Smooth muscle cell (in vitro differentiated cells): ENCODE measurements around the gene DSC3. TPM values are rescaled to one million over a fixed set of nuclear protein-coding genes. Genes with fewer than 3 reads are reported as not detected.

Source experiments
- DNase-seq: peaks from one replicate; lab custom pipeline; 2025; ENCODE audit not compliant: unreplicated experiment; lab: John Stamatoyannopoulos, UW
- H2AFZ ChIP-seq: fragments of 200-600 bp; sonication (generic); 2 replicates; pipeline ENCODE4 v1.6.0; 2016; ENCODE audit warnings: antibody characterized with exemption, low read depth, mild to moderate bottlenecking
- H3F3A ChIP-seq: fragments of 200-600 bp; sonication (generic); 2 replicates; pipeline ENCODE4 v1.6.0; 2017; ENCODE audit warnings: antibody characterized with exemption, low read depth
- H3K27ac ChIP-seq: fragments of 200-600 bp; sonication (generic); 2 replicates; pipeline ENCODE4 v1.5.1; 2016; ENCODE audit warnings: low read depth, mild to moderate bottlenecking
- H3K27me3 ChIP-seq: fragments of 200-600 bp; sonication (generic); 2 replicates; pipeline ENCODE4 v1.6.1; 2016; ENCODE audit warnings: low read depth, mild to moderate bottlenecking
- H3K36me3 ChIP-seq: fragments of 200-600 bp; sonication (generic); 2 replicates; pipeline ENCODE4 v1.5.1; 2016; ENCODE audit warnings: low read depth
- H3K4me1 ChIP-seq: fragments of 200-600 bp; sonication (generic); 2 replicates; pipeline ENCODE4 v1.5.1; 2016; ENCODE audit warnings: low read depth
- H3K4me2 ChIP-seq: fragments of 200-600 bp; sonication (generic); 2 replicates; pipeline ENCODE4 v1.6.0; 2016; ENCODE audit warnings: mild to moderate bottlenecking
- H3K4me3 ChIP-seq: fragments of 200-600 bp; sonication (generic); 2 replicates; pipeline ENCODE4 v1.5.1; 2016; ENCODE audit warnings: mild to moderate bottlenecking
- H3K79me2 ChIP-seq: fragments of 200-600 bp; sonication (generic); 2 replicates; pipeline ENCODE4 v1.6.0; 2016; ENCODE audit warnings: low read depth, mild to moderate bottlenecking
- H3K9ac ChIP-seq: fragments of 200-600 bp; sonication (generic); 2 replicates; pipeline ENCODE4 v1.6.0; 2016; ENCODE audit warnings: low read depth
- H3K9me3 ChIP-seq: fragments of 200-600 bp; sonication (generic); replicated peaks from 2 replicates; pipeline ENCODE4 v1.5.1; 2016; ENCODE audit warnings: low read depth
- H4K20me1 ChIP-seq: fragments of 200-600 bp; sonication (generic); 2 replicates; pipeline ENCODE4 v1.6.0; 2016; ENCODE audit warnings: low read depth
- CTCF ChIP-seq: fragments of 200-600 bp; sonication (generic); IDR thresholded peaks from 2 replicates; pipeline ENCODE4 v1.5.1; 2017; ENCODE audit warnings: borderline replicate concordance, mild to moderate bottlenecking, antibody characterized with exemption; ENCODE audit not compliant: insufficient read depth, poor library complexity, severe bottlenecking
- WGBS: methylation state at CpG from one replicate; pipeline ENCODE4 v1.1.7; 2016; ENCODE audit warnings: low lambda C conversion rate; 5-methylcytosine and 5-hydroxymethylcytosine counted together
- polyA plus RNA-seq: library from polyadenylated mRNA; unstranded; fragments of >200 nt; fragmentation: Nextera tagmentation; extraction: Ambion mirVana; gene quantifications from 2 replicates; pipeline ENCODE4 v1.2.1, GENCODE V29; 2016
- total RNA-seq: library from RNA; depleted of rRNA; stranded (reverse); fragments of >200 nt; gene quantifications from 2 replicates; pipeline ENCODE4 v1.2.3, GENCODE V29; 2014

The DSC3 gene
- total and polyA plus RNA-seq, 2 experiments from 2014 or later = 3.3 to 43.7 TPM

- H3K4me1 ChIP-seq = no peaks in the 10 kb centered on the region
- H3K27ac ChIP-seq = peak overlapping the region; percentile 67
- H3K4me2 ChIP-seq = no peak overlapping the region
- H2AFZ ChIP-seq = no peak overlapping the region
- TF ChIP-seq CTCF = no peak
- no peak for DNase-seq
- no peaks in the 10 kb centered on the region for H3F3A ChIP-seq
- H3K9ac ChIP-seq = no peak overlapping the region
- no peaks in the 10 kb centered on the region for H3K27me3 ChIP-seq
- WGBS = 79% methylated on average over 6 of the region's 6 CpGs
- H3K79me2 ChIP-seq = no peaks in the 10 kb centered on the region
- H3K36me3 ChIP-seq = no peaks in the 10 kb centered on the region
- H4K20me1 ChIP-seq = no peaks in the 10 kb centered on the region
- no peaks in the 10 kb centered on the region for H3K9me3 ChIP-seq
- no peak overlapping the region for H3K4me3 ChIP-seq
These were observed 22.7 kb upstream of the DSC3 start for GRCh38 chr18:31065036-31065773.

- no peak overlapping the region for H2AFZ ChIP-seq
These were observed 21.6 kb upstream of the DSC3 start for GRCh38 chr18:31064130-31064529.

GRCh38 chr18:31061945-31062344, 19.4 kb upstream of the DSC3 start:
- DNase-seq = no peak
- H3K9ac ChIP-seq = no peak overlapping the region
- peak overlapping the region; percentile 13 for H3K27ac ChIP-seq
- H3K4me1 ChIP-seq = no peaks in the 10 kb centered on the region
- H3K79me2 ChIP-seq = no peaks in the 10 kb centered on the region
- no peaks in the 10 kb centered on the region for H3K36me3 ChIP-seq
- no peak overlapping the region for H2AFZ ChIP-seq
- TF ChIP-seq CTCF = no peak
- WGBS = 44% methylated on average over 4 of the region's 4 CpGs
- H3F3A ChIP-seq = no peaks in the 10 kb centered on the region
- H3K27me3 ChIP-seq = no peaks in the 10 kb centered on the region
- no peaks in the 10 kb centered on the region for H3K9me3 ChIP-seq
- H3K4me2 ChIP-seq = no peak overlapping the region
- H4K20me1 ChIP-seq = no peaks in the 10 kb centered on the region
- H3K4me3 ChIP-seq = no peak overlapping the region

More at GRCh38 chr18:31064130-31064529, 21.6 kb upstream of the DSC3 start:
- no peak for DNase-seq
- H3K9ac ChIP-seq = no peak overlapping the region
- H3K27me3 ChIP-seq = no peaks in the 10 kb centered on the region
- H3K79me2 ChIP-seq = no peaks in the 10 kb centered on the region
- WGBS = 0% methylated on average over 1 of the region's 1 CpG
- no peaks in the 10 kb centered on the region for H3K9me3 ChIP-seq
- no peaks in the 10 kb centered on the region for H4K20me1 ChIP-seq
- no peak for TF ChIP-seq CTCF
- no peak overlapping the region for H3K4me2 ChIP-seq
- H3K27ac ChIP-seq = peak overlapping the region; percentile 67
- no peaks in the 10 kb centered on the region for H3F3A ChIP-seq
- H3K36me3 ChIP-seq = no peaks in the 10 kb centered on the region
- H3K4me1 ChIP-seq = no peaks in the 10 kb centered on the region
- H3K4me3 ChIP-seq = no peak overlapping the region

- WGBS = 98% methylated on average over 3 of the region's 3 CpGs
- no peak overlapping the region for H3K4me2 ChIP-seq
- H3K4me1 ChIP-seq = no peaks in the 10 kb centered on the region
These were observed 16.4 kb upstream of the DSC3 start for GRCh38 chr18:31058897-31059296.

More at GRCh38 chr18:31058897-31059296, 16.4 kb upstream of the DSC3 start:
- Histone ChIP-seq H3K27ac (no peak overlapping the region), H3K36me3 (no peaks in the 10 kb centered on the region), H4K20me1 (no peaks in the 10 kb centered on the region), H2AFZ (no peak overlapping the region), H3F3A (no peaks in the 10 kb centered on the region), H3K27me3 (no peaks in the 10 kb centered on the region), H3K9me3 (no peaks in the 10 kb centered on the region), H3K9ac (no peak overlapping the region), H3K79me2 (no peaks in the 10 kb centered on the region), H3K4me3 (no peak overlapping the region)
- TF ChIP-seq CTCF = no peak
- no peak for DNase-seq
